Caki2 (cell line): Measurements from ENCODE around the gene SHISA8. TPM values are rescaled to one million over a fixed set of nuclear protein-coding genes. Genes with fewer than 3 reads are reported as not detected.

Experiments
- DNase-seq: peaks from one replicate; pipeline ENCODE4 v3.0.0-alpha.2; 2015; ENCODE audit warnings: low read depth
- in situ Hi-C: cut with HindIII; loops from 2 replicates; pipeline ENCODE4 v1.10.0; 2016; ENCODE audit warnings: low sequenced_read_pairs, low pct_unique_long_range_greater_than_20kb, mixed read lengths
- total RNA-seq: library from RNA; depleted of rRNA; stranded (reverse); fragments of >200 nt; shearing (Covaris generic); gene quantifications from 2 replicates; pipeline ENCODE4 v1.2.3, GENCODE V29; 2014; ENCODE audit warnings: low replicate concordance

The SHISA8 gene
- total RNA-seq, 1 experiment from 2014 or later: 0.78 TPM

DNA sequence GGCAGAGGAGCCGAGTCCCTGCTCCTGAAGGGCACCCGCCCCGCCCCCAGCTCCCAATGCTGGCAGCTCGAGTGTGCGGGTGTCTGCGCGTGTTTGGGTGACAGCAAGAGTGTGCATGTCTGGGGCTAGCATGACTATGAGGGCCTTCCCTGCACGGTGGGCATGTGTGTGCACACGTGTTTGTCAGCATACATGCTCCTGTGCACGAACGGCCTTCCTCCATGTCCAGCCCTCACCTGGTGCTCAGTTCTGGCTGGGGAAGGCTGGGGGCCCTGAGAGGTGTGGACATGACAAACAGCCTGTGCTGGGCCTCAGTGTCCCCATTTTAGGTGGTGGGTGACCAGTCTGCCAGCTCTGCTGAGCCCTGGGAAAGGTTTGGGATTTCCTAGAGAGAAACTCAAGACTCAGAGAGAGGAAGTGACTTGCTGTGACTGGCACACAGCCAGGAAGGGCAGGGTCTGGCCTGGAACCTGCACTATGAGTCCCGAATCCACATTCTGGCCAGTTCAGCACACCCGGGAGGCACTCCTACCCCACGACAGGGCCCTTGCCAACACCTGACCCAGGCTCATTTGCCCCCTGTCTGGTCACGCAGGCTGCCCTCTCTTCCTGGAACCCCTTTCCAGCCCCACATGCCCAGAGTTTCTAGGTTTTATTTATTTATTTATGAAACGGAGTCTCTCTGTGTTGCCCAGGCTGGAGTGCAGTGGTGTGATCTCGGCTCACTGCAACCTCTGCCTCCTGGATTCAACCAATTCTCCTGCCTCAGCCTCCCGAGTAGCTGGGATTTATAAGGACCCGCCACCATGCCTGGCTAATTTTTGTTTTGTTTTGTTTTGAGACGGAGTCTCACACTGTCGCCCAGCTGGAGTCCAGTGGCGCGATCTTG lies 3.3 kb upstream of the SHISA8 start:
- DNase-seq: peak; percentile 33
- in situ Hi-C loops: no loop called here

DNA sequence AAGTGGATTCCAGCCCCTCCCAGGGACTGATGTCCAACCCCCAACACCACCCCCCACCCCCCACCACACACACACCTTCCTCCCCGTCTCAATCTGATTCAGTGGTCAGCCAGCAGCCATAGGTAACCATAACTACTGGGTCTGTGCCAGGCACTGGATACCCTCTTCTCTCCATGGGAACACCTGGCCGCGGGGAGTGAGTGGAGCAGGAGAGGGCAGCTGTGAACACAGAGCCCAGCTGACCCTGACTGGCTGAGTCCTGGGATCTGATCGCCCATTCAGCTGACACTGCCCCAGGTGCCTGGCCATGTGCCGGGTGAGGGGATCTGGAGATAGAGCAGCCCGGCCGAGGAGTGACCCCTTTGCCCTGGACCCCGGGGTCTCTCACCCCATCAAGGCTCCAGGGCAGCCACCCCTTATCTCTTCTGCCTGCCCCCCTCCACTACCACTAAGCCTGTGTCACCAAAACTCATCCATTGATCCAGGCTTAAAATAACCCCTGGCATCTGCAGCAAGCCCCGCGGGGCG lies 2.6 kb upstream of the SHISA8 start:
- in situ Hi-C loops: no loop called here
- DNase-seq: no peak

DNA sequence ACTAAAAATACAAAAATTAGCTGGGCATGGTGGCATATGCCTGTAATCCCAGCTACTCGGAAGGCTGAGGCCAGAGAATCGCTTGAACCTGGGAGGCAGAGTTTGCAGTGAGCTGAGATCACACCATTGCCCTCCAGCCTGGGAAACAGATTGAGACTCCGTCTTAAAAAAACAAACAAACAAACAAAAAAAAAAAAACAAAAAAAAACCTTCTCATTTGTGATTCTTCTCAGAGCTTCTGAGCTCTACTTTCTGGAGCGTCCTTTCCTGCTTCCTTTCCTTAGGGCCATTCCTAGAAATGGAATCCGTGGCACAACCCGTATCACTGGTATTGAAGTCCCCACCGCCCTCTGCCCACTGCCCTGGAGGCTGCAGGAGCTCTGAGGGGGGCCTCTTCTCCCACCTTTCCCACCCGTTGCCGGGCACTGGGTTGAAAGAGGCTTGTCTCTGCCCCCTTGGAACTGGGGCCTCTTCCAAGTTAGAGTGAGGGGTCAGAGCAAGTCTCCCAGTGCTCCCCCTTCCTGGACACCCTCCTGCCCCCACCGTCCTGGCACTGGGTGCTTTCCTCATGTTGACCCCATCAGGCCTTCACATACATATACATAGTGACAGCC lies 2.0 kb upstream of the SHISA8 start:
- in situ Hi-C loops: no loop called here
- no peak for DNase-seq

DNA sequence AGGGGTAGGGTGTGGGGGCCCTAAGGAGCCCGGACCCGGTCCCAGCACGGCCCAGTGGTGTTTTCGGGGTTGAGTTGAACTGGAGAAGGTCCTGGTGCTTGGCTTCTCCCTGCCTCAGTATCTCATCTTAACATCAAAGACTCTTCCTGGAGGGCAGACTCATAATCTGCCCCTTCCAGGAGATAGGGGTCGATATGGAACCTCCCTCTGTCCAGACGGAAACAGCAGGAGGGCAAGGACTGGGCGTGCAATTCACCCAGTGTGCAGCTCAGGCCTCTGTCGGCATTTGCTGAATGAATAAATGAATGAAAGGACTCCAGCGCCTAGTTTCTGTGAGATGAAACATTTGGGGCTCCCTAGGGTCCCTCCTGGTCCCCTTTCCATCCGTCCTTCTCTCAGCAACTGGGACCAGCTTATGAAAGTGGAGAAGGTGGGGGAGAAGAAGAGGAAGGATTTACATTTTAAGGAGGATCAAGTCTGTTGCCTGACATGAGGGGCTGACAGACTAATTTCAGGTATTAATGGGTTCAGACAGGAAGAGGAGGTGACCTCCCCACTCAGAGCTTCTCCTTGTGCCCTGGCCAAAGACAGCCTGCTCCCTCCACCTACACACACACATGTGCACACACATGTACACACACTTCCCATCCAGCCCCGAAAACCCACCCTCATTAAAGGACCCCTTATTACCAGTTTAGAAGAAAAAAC lies 1.1 kb upstream of the SHISA8 start:
- DNase-seq: no peak
- in situ Hi-C loops: no loop called here

DNA sequence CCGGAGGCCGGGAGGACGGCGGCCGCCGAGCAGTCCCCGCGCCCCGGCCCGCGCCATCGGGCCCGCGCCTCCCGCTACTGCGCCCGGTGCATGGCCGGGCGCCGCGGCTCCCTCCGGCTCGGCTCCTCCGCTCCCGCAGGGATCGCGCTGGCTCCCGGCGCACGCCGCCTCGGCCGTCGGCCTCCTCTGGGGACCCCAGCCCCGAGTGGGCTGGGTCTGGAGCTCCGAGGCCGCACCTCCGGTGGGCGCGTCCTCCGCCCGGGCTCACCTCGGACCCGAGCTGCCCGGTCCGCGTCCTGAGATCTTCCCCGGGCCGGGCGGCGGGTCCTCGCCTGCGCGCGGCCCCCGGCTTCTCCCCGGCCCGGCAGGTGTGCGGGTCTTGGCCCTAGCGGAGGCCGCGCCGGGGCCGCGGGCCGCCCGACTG lies 251 bp downstream of the SHISA8 start:
- in situ Hi-C loops: no loop called here
- no peak for DNase-seq

DNA sequence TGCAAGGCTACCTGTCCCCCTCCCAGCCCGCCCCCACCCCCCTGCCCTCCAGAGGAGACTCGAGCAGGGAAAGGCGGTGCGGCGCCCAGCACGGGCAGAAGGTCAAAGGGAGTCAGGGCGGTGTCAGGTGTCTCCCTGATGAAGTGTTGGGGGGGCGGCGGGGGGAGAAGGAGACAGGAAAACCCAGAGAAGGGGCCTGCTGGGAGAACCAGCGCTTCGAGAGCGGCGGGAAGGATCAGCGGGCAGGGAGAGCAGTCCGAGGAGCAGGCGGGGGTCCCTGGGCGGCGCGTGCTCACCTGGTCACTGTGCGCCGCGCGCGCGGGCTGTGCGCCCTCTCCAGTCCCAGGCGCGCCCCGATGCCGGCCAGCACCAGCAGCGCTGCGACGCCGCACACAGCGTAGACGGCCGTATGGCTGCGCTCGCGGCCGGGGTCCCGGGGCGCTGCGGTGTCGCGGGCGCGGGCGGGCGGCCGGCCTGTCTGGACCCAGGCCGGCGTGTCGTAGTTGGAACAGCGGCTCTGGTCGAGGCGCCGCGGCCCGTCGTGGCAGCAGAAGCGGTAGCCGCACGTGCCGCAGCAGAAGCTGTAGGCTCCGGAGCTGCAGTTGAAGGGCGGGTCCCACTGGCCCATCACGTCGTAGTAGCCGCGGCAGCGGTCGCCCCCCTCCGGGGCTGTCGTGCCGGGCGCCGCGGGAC lies 886 bp downstream of the SHISA8 start:
- in situ Hi-C loops: no loop called here

DNA sequence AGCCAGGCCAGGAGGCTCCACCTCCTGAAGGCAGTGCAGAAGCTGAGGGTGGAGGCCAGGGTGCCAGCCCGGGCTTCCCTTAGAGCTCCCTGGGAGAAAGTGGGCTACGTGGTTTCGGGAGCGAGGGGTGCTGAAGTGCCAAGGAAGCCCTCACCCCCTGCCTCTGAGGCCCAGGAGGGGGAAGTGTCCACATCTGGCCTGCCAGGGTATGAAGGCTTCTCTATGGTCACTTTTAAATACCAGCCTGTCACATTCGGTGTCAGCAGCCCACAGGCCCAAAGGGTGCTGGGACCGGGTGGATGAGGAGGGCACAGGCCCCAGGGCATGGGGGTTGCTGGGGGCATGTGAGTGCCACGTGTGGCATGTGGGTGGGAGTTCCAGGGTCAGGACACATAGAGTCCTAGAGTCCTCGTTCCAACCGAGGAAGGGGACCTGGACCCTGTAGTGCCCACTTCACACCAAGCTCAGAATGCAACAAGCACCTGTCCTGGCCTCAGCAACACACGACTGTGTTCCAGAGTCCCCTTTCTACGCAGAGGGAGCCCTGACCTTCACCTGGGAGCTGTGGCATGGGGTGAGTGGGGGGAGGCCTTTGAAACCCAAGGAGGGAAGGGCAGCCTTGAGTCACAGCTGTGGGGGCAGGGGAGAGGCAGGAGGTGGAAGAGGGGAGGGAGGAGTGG lies 1.7 kb downstream of the SHISA8 start:
- in situ Hi-C loops: no loop called here
- DNase-seq: no peak

More for the DNA sequence above, 886 bp downstream of the SHISA8 start:
- no peak for DNase-seq

DNA sequence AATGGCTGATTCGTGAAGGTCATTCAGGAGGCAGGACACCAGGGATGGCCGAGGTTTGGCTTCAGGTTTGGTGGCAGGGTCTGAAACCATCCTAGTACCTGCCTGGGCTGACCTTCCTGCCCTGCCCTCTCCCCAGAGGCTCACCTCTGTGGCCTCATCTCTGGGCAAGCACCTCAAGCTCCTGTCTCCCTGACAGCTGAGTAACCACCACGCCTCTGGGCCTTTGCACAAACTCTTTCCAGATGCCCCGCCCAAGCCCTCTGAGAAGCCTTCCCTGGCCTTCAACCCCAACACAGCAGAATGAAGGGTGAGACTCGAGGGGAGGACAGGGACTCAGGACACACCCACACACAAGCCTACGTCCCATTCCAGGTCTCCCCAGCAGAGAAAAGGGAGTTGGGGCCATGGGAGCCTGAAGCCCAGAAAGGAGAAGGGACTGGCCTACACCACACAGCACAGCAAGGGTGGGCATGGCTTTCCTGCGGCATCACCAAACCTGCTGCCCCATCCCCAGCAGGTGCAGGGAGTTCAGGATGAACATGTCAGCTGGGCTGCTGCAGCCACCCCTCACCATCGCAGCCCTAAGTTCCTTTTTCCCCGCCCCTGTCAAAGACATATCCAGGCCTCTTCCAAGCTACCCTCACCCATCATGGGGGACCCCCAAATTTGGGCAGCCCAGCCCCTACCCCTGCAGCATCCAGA lies 2.4 kb downstream of the SHISA8 start:
- DNase-seq: no peak
- in situ Hi-C loops: no loop called here

DNA sequence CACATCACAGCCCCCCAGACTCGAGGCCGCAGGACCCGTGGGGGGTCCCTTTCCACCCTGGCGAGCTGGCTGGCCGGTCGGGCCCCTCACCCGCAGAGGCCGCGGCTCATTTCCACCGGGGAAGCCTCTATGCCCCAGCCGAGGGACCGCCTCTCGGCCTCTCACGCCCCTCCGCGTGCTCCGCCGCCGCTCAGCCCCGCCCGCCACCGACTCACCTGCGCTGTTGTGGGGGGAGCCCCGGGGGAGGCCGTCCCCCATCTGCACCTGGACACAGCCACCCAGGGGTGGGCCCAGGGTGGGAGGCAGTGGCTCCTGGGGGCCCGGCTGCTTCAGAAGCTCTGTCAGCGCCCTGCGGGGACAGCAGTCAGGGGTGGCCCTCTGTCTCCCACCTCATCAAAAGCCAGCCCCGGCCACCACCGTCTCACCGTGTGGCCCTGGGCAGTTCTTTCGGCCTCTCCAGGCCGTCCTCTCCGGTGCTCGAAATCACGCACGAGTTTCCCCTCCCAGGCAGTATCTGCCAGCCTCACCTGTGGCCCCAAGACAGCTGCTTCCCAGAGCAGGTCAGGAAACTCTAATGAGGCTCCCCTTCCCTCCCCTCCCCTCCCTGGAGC lies 3.8 kb downstream of the SHISA8 start:
- in situ Hi-C loops: no loop called here
- DNase-seq: no peak

DNA sequence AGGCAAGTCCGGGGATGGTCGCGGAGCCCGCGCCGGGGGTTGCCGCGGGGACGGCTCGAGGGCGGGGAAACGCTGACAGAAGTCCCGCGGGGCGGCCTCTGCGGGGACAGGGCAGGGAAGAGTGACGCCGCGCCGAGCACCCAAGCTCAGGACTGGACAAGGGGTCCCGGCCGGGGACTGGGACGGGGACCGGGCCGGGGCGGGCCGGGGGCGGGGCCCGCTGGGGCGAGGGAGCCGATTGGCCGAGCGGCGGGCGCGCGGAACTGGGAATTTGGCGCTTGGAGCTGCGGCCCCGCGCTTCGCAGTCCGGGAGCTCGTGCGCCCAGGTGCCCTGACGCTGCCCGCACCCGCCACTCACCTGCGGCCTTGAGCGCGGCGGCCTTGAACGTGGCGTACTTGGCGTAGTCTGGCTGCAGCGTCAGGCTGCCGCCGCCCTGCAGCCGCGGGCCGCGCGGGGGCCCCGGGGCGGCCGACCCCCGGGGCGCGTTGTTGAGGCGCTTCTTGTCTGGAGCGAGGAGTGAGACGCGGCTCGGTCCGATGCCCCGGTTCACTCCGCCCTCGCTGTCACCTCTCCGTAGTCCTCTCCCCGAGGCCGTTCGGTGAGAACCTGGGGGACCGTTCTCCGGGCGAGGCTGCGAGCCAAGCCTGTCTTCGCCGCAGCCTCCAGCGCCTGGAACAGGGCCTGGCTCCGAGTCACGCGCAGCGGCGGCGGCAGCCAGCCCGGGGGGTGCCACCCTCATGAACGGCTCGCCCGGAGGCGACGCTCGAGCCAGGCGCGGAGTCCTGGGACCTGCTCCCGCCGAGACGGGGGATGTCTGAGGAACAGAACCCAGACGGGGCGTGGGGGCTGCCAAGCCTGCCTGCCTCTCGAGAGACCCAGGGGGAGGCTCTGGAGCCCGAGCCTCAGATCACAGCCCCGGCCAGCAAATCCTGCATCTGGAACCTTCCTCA lies 4.5 kb downstream of the SHISA8 start:
- no peak for DNase-seq
- in situ Hi-C loops: no loop called here

DNA sequence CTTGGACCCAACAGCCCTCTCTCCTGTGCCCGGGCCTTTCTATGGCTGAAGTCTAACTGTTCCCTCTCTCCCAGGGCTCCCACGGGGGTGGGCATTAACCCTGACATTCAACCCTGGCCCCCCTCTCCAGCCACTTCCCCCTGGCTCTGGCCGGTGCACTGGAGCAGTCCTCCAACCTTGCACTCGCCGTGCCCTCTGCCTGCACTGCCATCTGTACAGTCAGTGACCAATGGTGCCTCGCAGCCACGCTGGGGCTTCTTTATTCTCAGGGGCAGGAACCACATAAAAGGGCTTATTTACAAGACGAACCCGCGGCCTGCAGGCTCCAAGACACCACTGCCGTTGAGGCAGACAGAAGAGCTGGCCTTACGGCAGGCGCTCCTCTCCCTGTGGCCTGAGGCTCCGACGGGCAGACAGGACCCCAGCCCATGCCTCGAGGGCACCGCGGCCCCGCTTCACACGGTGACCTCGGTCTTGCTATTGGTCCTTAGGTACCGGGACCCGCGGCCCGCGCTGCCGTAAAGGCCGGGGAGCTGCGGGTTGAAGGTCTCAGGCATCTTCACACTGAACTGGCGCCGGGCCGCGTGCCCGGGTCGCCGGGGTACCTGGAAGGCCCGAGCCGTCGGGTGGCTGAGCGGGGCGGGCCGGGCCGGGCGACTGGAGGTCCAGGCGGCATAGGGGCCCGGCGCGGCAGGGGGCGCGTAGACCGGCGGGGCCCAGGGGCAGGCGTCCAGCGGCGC lies 5.4 kb downstream of the SHISA8 start:
- no peak for DNase-seq
- in situ Hi-C loops: no loop called here

DNA sequence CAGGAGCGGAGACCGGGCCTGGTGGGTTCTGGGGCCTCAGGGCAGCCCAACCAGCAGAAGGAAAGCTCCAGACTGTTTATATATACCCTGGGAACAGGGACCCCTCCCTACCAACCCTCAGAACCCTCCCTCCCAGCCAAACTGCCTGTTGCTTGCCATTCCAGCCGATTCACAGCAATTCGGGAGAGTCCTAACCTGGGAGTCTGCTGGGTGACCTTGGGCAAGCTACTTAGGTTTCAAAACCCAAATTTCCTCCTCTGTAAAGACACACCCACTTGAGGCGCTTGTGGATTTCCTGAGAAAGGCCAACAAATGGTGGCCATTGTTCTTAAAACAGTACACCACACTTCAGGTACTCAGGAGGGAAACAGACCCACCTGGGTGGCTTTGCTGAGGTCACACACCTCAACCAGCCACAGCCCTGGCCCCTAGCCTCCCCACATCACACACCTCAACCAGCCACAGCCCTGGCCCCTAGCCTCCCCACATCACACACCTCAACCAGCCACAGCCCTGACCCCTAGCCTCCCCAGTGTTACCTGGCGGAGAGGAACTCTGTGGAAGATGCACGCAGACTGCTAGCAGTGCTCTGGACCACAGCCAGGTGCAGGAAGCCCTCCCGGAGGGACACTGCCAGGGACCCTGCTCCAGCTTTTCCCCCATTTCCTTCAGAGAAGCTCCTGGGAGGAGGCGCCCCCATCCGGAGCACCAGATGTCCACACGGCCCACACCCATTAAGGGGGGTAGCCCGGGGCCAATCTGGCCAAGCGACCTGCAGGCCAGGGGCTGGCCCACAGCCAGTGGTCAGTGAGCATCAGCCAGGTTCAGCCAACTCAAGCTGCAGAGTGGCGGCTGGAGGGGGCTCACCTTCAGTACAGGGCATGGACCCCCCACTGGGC lies 6.2 kb downstream of the SHISA8 start:
- DNase-seq: no peak
- in situ Hi-C loops: no loop called here

DNA sequence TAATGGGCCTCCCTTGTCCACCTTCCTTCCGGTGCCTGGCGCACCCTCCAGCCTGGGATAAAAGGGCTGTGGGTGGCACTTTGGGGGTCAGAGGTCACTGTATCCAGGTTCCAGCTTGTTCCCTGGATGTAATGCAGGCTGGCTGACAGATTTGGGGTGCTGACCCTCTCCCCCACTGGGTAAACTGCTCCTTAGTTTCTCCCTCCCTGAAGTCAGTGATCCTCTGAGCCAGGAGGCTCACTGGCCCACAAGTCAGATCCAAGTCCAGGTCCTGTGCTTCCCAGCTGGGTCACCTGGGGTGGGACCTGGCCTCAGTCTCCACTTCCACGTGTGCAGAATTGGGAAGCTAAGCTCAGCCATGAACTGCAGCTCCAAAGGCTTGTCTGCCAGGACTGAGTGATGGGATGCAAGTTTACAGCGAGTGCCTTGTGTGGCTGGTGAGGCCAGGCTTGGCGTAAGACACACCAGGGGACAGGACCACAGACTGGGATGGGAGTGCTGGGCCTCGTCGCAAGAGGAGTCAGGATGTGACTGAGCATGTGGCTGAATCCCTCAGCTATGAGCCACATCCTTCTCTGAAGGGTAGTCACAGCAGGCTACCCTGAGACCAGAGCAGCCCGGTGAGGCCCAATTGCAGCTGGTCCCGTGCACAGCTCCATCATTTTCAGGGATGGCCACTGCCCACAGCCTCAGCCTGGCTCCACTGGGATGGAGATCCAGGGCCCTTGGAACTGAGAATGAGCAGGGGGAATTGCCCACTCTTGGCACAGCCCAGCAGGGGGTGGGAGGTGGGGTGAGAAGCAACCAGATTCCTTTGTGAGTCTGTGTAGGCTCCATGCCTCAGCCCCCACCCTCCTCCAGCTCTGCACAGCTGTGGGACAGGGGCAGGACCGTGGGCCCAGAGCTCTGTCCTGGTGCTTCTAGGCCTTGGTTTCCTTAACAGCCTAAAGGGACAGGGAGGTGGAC lies 7.2 kb downstream of the SHISA8 start:
- in situ Hi-C loops: no loop called here

More for the DNA sequence above, 7.2 kb downstream of the SHISA8 start:
- no peak for DNase-seq
